ENCODE results near the gene SNAP47. TPM values are rescaled to one million over a fixed set of nuclear protein-coding genes. Genes with fewer than 3 reads are reported as not detected.

Gene SNAP47
- total RNA-seq, 4 donors from 2014 or later = 24.1 to 49.0 (median 38.4) TPM

DNA sequence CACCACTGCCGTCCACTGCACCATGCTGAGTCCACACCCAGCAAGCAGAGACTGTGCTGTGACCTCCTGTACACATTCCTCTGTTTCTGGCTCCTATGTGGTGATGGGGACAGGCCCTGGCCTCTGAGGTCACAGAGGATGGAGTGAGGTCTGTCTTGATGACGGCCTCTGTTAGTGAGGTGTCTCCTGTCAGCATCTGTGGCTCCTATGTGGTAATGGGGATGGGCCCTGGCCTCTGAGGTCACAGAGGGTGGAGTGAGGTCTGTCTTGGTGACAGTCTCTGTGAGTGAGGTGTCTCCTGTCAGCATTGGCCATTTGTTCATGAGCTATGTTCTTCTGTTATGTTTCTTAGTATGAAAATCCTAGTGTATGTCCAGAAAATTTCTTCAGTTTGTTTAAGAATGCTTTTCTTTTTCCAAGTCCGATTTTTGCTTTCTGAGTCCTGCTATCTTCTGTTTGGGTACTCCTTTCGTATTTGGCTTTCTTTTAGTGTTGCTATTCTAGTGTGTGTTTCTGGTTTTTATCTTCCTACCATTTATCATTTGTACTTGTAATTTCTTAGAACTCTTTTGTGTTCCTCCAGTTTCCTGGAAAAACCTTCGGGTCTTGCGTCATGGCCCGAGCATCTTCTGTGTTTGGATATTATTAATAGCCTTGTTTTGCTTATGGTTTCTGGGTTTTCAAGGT is 13.4 kb downstream of the SNAP47 start:
- H3K27ac ChIP-seq = peak overlapping the region; percentile 60 to 90 (median 70)
- peak; percentile 46 to 77 (median 62) for TF ChIP-seq POLR2AphosphoS5 (IDR thresholded peaks at IDR 0.05)
- TF ChIP-seq EP300 (IDR thresholded peaks at IDR 0.05; ENCODE audit: low read depth) = peak; percentile 91
- TF ChIP-seq, protein P1, sequence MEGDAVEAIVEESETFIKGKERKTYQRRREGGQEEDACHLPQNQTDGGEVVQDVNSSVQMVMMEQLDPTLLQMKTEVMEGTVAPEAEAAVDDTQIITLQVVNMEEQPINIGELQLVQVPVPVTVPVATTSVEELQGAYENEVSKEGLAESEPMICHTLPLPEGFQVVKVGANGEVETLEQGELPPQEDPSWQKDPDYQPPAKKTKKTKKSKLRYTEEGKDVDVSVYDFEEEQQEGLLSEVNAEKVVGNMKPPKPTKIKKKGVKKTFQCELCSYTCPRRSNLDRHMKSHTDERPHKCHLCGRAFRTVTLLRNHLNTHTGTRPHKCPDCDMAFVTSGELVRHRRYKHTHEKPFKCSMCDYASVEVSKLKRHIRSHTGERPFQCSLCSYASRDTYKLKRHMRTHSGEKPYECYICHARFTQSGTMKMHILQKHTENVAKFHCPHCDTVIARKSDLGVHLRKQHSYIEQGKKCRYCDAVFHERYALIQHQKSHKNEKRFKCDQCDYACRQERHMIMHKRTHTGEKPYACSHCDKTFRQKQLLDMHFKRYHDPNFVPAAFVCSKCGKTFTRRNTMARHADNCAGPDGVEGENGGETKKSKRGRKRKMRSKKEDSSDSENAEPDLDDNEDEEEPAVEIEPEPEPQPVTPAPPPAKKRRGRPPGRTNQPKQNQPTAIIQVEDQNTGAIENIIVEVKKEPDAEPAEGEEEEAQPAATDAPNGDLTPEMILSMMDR (IDR thresholded peaks at IDR 0.05) = no peak
- intact Hi-C loops (cut with DNase I; ENCODE audit: low total_unique reads) = no loop called here
- H3K9me3 ChIP-seq = no peaks in the 10 kb centered on the region
- no peaks in the 10 kb centered on the region for H3K36me3 ChIP-seq
- WGBS, 2 donors (ENCODE audit: low coverage in 1 of 2) = 30 to 52% methylated on average over 5 to 7 of the region's 7 CpGs
- in situ Hi-C loops (cut with MboI; ENCODE audit: low pct_ligation_motif_present in 1 of 4, low pct_unique_long_range_greater_than_20kb in 1 of 4, low sequenced_read_pairs in 3 of 4) = no loop called here
- H3K4me1 ChIP-seq = peaks cover 15 to 40% (median 23%) of the 10 kb centered on the region in 4 donors
- peak; percentile 37 for DNase-seq
- no peak overlapping the region for H3K4me3 ChIP-seq
- no peaks in the 10 kb centered on the region for H3K27me3 ChIP-seq

DNA sequence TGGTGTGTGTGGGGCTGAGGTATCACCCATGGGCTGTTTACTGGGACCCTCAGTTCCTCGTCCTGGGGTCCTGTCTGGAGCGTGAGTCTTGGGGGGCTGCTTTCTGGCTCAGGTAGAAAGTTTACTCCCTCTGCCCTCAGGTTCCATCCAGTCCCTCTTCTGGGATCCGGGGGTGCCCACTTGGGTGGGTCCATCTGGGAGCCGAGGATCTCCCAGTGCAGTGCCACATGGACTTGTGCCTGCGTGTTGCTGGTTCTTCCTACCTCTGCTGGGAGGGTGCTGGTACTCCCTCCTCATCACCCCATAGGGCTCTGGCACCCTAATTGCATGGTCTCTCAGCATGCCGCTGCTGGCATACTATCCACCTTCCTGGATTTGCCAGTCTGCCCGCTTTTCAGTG is 14.0 kb downstream of the SNAP47 start:
- Histone ChIP-seq H3K4me3 (no peak overlapping the region), H3K4me1 (peaks cover 20 to 46% (median 29%) of the 10 kb centered on the region in 4 donors), H3K27me3 (no peaks in the 10 kb centered on the region), H3K27ac (peak overlapping the region; percentile 48 to 90 (median 68)), H3K36me3 (no peaks in the 10 kb centered on the region), H3K9me3 (no peaks in the 10 kb centered on the region)
- WGBS, 2 donors (ENCODE audit: low coverage in 1 of 2) = 86% methylated on average over 7 of the region's 7 CpGs; no CpG with 5 or more reads in 1 of the 2 donors
- DNase-seq = no peak
- TF ChIP-seq POLR2A (IDR thresholded peaks at IDR 0.05) (no peak), POLR2AphosphoS5 (IDR thresholded peaks at IDR 0.05) (no peak), EP300 (IDR thresholded peaks at IDR 0.05; ENCODE audit: low read depth) (no peak)
- TF ChIP-seq, protein P1 (IDR thresholded peaks at IDR 0.05) = no peak
- intact Hi-C loops (cut with DNase I; ENCODE audit: low total_unique reads) (no loop called here), in situ Hi-C loops (cut with MboI; ENCODE audit: low pct_ligation_motif_present in 1 of 4, low pct_unique_long_range_greater_than_20kb in 1 of 4, low sequenced_read_pairs in 3 of 4) (no loop called here)

DNA sequence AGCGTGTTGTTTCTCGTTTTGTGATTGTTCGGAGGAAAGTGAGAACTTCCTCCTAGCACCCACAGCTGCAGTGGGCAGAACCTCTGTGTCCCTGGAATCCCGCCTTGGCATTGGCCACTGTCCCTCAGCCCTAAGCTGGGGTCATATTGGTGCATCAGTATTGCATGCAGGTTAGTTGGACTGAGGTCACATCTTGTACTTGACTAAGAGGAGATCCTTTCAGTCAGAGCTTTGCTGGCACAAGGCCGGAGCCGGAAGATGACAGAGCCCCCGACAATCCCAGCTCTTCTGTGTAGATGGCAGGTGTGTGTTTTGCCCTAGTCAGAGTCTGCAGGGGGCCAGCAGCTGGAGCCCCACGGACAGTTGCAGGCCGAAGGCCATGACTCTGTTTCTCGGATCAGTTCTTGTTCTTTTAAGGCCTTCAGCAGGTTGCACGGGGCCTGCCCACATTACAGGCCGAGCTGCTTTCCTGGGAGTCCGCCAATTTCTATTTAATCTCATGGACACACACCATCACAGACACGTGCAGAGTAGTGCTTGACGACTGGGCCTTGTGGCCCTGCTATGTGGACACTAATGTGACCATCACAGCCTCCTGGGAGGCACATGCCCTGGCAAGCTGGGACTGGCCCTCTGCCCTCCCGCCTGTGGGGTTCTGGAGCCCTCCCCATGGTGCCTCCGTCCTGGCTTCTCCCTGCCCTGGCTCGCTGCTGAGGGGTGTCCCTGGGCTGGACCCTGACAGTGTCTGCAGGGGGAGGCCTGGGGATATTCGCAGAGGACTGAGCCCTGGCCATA is 14.9 kb downstream of the SNAP47 start:
- in situ Hi-C loops (cut with MboI; ENCODE audit: low pct_ligation_motif_present in 1 of 4, low pct_unique_long_range_greater_than_20kb in 1 of 4, low sequenced_read_pairs in 3 of 4) (loop anchor here in 1 of 4 donors (25.0 kb wide), 1 partner anchor 187 kb away; the partner anchor contains the start of gene WNT9A), intact Hi-C loops (cut with DNase I; ENCODE audit: low total_unique reads) (no loop called here)
- Histone ChIP-seq H3K27ac (peak overlapping the region; percentile 48 to 90 (median 68)), H3K4me1 (peaks cover 23 to 46% (median 27%) of the 10 kb centered on the region in 4 donors), H3K36me3 (no peaks in the 10 kb centered on the region), H3K27me3 (no peaks in the 10 kb centered on the region), H3K9me3 (no peaks in the 10 kb centered on the region), H3K4me3 (no peak overlapping the region)
- DNase-seq = no peak
- 80 to 93% methylated on average over 3 to 17 of the region's 19 CpGs for WGBS, 2 donors (ENCODE audit: low coverage in 1 of 2)
- TF ChIP-seq POLR2A (IDR thresholded peaks at IDR 0.05) (no peak), EP300 (IDR thresholded peaks at IDR 0.05; ENCODE audit: low read depth) (no peak), POLR2AphosphoS5 (IDR thresholded peaks at IDR 0.05) (no peak)
- TF ChIP-seq, protein P1 (IDR thresholded peaks at IDR 0.05) = no peak

DNA sequence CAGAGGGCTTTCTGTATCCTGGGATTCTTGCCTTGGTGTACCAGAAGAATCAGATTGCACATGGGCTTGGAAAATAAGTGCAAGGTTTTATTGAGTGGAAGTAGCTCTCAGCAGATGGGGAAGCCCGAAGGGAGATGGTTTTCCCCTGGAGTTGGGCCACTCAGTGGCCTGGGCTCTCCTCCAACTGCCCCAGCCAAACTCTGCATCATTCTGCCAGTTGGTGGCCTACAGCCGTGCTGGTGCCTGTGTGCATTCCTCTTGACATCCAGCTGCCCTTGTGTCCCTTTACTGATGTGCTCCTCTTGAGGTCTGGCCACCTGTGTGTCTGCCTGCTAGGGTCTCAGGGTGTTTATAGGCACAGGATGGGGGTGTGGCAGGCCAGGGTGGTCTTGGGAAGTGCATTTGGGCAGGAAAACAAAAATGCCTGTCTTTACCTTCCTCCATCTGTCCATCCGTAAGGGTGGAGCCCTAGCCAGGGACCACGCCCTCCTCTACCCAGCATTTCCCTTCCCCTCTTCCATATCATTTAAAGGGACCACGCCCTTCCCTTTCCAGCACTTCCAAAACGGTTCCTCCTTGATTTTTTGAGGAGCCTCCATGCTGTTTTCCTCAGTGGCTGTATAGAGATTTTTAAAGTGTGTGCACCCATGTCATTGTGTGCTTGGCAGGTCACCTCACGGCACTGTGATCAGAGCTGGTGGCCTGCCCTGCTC is 18.9 kb downstream of the SNAP47 start:
- intact Hi-C loops (cut with DNase I; ENCODE audit: low total_unique reads) = no loop called here
- Histone ChIP-seq H3K36me3 (no peaks in the 10 kb centered on the region), H3K4me3 (no peak overlapping the region), H3K9me3 (no peaks in the 10 kb centered on the region), H3K27me3 (no peaks in the 10 kb centered on the region), H3K4me1 (peaks cover 16 to 45% (median 21%) of the 10 kb centered on the region in 4 donors), H3K27ac (peak overlapping the region; percentile 27 to 78 (median 47))
- TF ChIP-seq POLR2A (IDR thresholded peaks at IDR 0.05) (no peak), POLR2AphosphoS5 (IDR thresholded peaks at IDR 0.05) (peak; percentile 16 to 32 (median 24))
- TF ChIP-seq, protein P1 (IDR thresholded peaks at IDR 0.05) = no peak
- 52 to 60% methylated on average over 2 to 7 of the region's 7 CpGs for WGBS, 2 donors (ENCODE audit: low coverage in 1 of 2)
- peak; percentile 26 for DNase-seq
- in situ Hi-C loops (cut with MboI; ENCODE audit: low pct_ligation_motif_present in 1 of 4, low pct_unique_long_range_greater_than_20kb in 1 of 4, low sequenced_read_pairs in 3 of 4) = loop anchor here in 1 of 4 donors (25.0 kb wide), 1 partner anchor 183 kb away; the partner anchor contains the start of gene WNT9A
